ENCODE results near the gene ZCWPW1.

Gene ZCWPW1

GRCh38 chr7:100469227-100470044 lies 40.9 kb upstream of the ZCWPW1 start:
- no peak overlapping the region for H2BK120ac ChIP-seq (ENCODE audit: insufficient read depth, low read length, poor library complexity)
- H3K9ac ChIP-seq (ENCODE audit: low read length) = no peak overlapping the region
- H3K4ac ChIP-seq (ENCODE audit: low read depth, low read length) = no peak overlapping the region
- WGBS (ENCODE audit: extremely low coverage, insufficient coverage, insufficient read length) = no CpG with 5 or more reads among the region's 13 CpGs
- peaks cover 2% of the 10 kb centered on the region for H3K9me3 ChIP-seq (ENCODE audit: insufficient read depth, low read depth, low read length)
- H3K36me3 ChIP-seq (ENCODE audit: control insufficient read depth in 1 of 2, insufficient read depth in 2 of 2, low read length in 2 of 2) = peaks cover 31 to 40% of the 10 kb centered on the region in 2 experiments
- no peak overlapping the region for H2BK5ac ChIP-seq (ENCODE audit: low read depth, low read length, poor library complexity)
- H3K18ac ChIP-seq (ENCODE audit: low read length) = no peak overlapping the region
- H2AFZ ChIP-seq (ENCODE audit: insufficient read depth, low read length, poor library complexity) = no peak overlapping the region
- DNase-seq = peak; percentile 77 to 86
- H4K8ac ChIP-seq (ENCODE audit: low read depth, low read length) = no peak overlapping the region
- no peak overlapping the region for H2BK12ac ChIP-seq (ENCODE audit: low read length)
- H3K4me2 ChIP-seq (ENCODE audit: low read length) = no peak overlapping the region
- no peak overlapping the region for H3K14ac ChIP-seq (ENCODE audit: low read length)
- H4K12ac ChIP-seq (ENCODE audit: low read depth, low read length) = no peak overlapping the region
- H3K79me2 ChIP-seq (ENCODE audit: control insufficient read depth, insufficient read depth, low read length, poor library complexity) = no peaks in the 10 kb centered on the region
- H3K27me3 ChIP-seq (ENCODE audit: insufficient read depth, low read length) = no peaks in the 10 kb centered on the region
- H3K27ac ChIP-seq (ENCODE audit: low read depth, low read length) = no peak overlapping the region
- H3K79me1 ChIP-seq (ENCODE audit: low read length) = no peaks in the 10 kb centered on the region
- no peak overlapping the region for H2AK5ac ChIP-seq (ENCODE audit: low read length)
- H3K4me3 ChIP-seq (ENCODE audit: low read depth, low read length) = no peak overlapping the region
- H3K4me1 ChIP-seq (ENCODE audit: control insufficient read depth in 1 of 2, insufficient read depth in 2 of 2, low read length in 2 of 2) = no peaks in the 10 kb centered on the region
- no peak overlapping the region for H4K91ac ChIP-seq (ENCODE audit: low read depth, low read length)
- H3K23ac ChIP-seq (ENCODE audit: low read length) = no peak overlapping the region

- Histone ChIP-seq H3K18ac (ENCODE audit: low read length) (no peak overlapping the region), H4K91ac (ENCODE audit: low read depth, low read length) (no peak overlapping the region), H3K4me2 (ENCODE audit: low read length) (no peak overlapping the region), H3K9me3 (ENCODE audit: insufficient read depth, low read depth, low read length) (peaks cover 2% of the 10 kb centered on the region), H3K79me2 (ENCODE audit: control insufficient read depth, insufficient read depth, low read length, poor library complexity) (no peaks in the 10 kb centered on the region), H2BK12ac (ENCODE audit: low read length) (no peak overlapping the region), H3K23ac (ENCODE audit: low read length) (no peak overlapping the region), H4K12ac (ENCODE audit: low read depth, low read length) (no peak overlapping the region), H3K27ac (ENCODE audit: low read depth, low read length) (no peak overlapping the region), H2AFZ (ENCODE audit: insufficient read depth, low read length, poor library complexity) (no peak overlapping the region), H3K4me1 (ENCODE audit: control insufficient read depth in 1 of 2, insufficient read depth in 2 of 2, low read length in 2 of 2) (no peaks in the 10 kb centered on the region), H3K27me3 (ENCODE audit: insufficient read depth, low read length) (no peaks in the 10 kb centered on the region), H3K4me3 (ENCODE audit: low read depth, low read length) (no peak overlapping the region), H2BK5ac (ENCODE audit: low read depth, low read length, poor library complexity) (no peak overlapping the region), H4K8ac (ENCODE audit: low read depth, low read length) (no peak overlapping the region), H3K14ac (ENCODE audit: low read length) (no peak overlapping the region), H2BK120ac (ENCODE audit: insufficient read depth, low read length, poor library complexity) (no peak overlapping the region), H3K9ac (ENCODE audit: low read length) (no peak overlapping the region), H3K36me3 (ENCODE audit: control insufficient read depth in 1 of 2, insufficient read depth in 2 of 2, low read length in 2 of 2) (peaks cover 19 to 32% of the 10 kb centered on the region in 2 experiments), H2AK5ac (ENCODE audit: low read length) (no peak overlapping the region), H3K79me1 (ENCODE audit: low read length) (no peaks in the 10 kb centered on the region), H3K4ac (ENCODE audit: low read depth, low read length) (no peak overlapping the region)
- DNase-seq = no peak
- WGBS (ENCODE audit: extremely low coverage, insufficient coverage, insufficient read length) = no CpG with 5 or more reads among the region's 22 CpGs
Measured at GRCh38 chr7:100467638-100468373, 39.3 kb upstream of the ZCWPW1 start.

- no peak overlapping the region for H2AK5ac ChIP-seq (ENCODE audit: low read length)
- no peak overlapping the region for H2AFZ ChIP-seq (ENCODE audit: insufficient read depth, low read length, poor library complexity)
- no peak for DNase-seq
- no peak overlapping the region for H3K18ac ChIP-seq (ENCODE audit: low read length)
- no peak overlapping the region for H3K4me2 ChIP-seq (ENCODE audit: low read length)
- no peak overlapping the region for H4K12ac ChIP-seq (ENCODE audit: low read depth, low read length)
- H3K79me2 ChIP-seq (ENCODE audit: control insufficient read depth, insufficient read depth, low read length, poor library complexity) = no peaks in the 10 kb centered on the region
- H2BK12ac ChIP-seq (ENCODE audit: low read length) = no peak overlapping the region
- no peaks in the 10 kb centered on the region for H3K79me1 ChIP-seq (ENCODE audit: low read length)
- peaks cover 17 to 27% of the 10 kb centered on the region in 2 experiments for H3K36me3 ChIP-seq (ENCODE audit: control insufficient read depth in 1 of 2, insufficient read depth in 2 of 2, low read length in 2 of 2)
- H3K9me3 ChIP-seq (ENCODE audit: insufficient read depth, low read depth, low read length) = peaks cover 2% of the 10 kb centered on the region
- no peak overlapping the region for H4K91ac ChIP-seq (ENCODE audit: low read depth, low read length)
- H2BK120ac ChIP-seq (ENCODE audit: insufficient read depth, low read length, poor library complexity) = no peak overlapping the region
- no peak overlapping the region for H3K23ac ChIP-seq (ENCODE audit: low read length)
- no peak overlapping the region for H3K9ac ChIP-seq (ENCODE audit: low read length)
- H3K4me1 ChIP-seq (ENCODE audit: control insufficient read depth in 1 of 2, insufficient read depth in 2 of 2, low read length in 2 of 2) = no peaks in the 10 kb centered on the region
- H4K8ac ChIP-seq (ENCODE audit: low read depth, low read length) = no peak overlapping the region
- no peak overlapping the region for H3K4ac ChIP-seq (ENCODE audit: low read depth, low read length)
- H3K27ac ChIP-seq (ENCODE audit: low read depth, low read length) = no peak overlapping the region
- no peak overlapping the region for H3K14ac ChIP-seq (ENCODE audit: low read length)
- no CpG with 5 or more reads among the region's 32 CpGs for WGBS (ENCODE audit: extremely low coverage, insufficient coverage, insufficient read length)
- H3K4me3 ChIP-seq (ENCODE audit: low read depth, low read length) = no peak overlapping the region
- H3K27me3 ChIP-seq (ENCODE audit: insufficient read depth, low read length) = no peaks in the 10 kb centered on the region
- H2BK5ac ChIP-seq (ENCODE audit: low read depth, low read length, poor library complexity) = no peak overlapping the region
Measured at GRCh38 chr7:100466653-100467605, 38.4 kb upstream of the ZCWPW1 start.

GRCh38 chr7:100465702-100466311 lies 37.3 kb upstream of the ZCWPW1 start:
- Histone ChIP-seq H3K79me2 (ENCODE audit: control insufficient read depth, insufficient read depth, low read length, poor library complexity) (no peaks in the 10 kb centered on the region), H3K79me1 (ENCODE audit: low read length) (no peaks in the 10 kb centered on the region), H2BK12ac (ENCODE audit: low read length) (no peak overlapping the region), H3K23ac (ENCODE audit: low read length) (no peak overlapping the region), H4K91ac (ENCODE audit: low read depth, low read length) (no peak overlapping the region), H3K36me3 (ENCODE audit: control insufficient read depth in 1 of 2, insufficient read depth in 2 of 2, low read length in 2 of 2) (peaks cover 13 to 23% of the 10 kb centered on the region in 2 experiments), H3K4me3 (ENCODE audit: low read depth, low read length) (no peak overlapping the region), H3K4me1 (ENCODE audit: control insufficient read depth in 1 of 2, insufficient read depth in 2 of 2, low read length in 2 of 2) (no peaks in the 10 kb centered on the region), H2BK120ac (ENCODE audit: insufficient read depth, low read length, poor library complexity) (no peak overlapping the region), H2BK5ac (ENCODE audit: low read depth, low read length, poor library complexity) (no peak overlapping the region), H3K27me3 (ENCODE audit: insufficient read depth, low read length) (no peaks in the 10 kb centered on the region), H3K27ac (ENCODE audit: low read depth, low read length) (no peak overlapping the region), H4K8ac (ENCODE audit: low read depth, low read length) (no peak overlapping the region), H3K9ac (ENCODE audit: low read length) (no peak overlapping the region), H3K14ac (ENCODE audit: low read length) (no peak overlapping the region), H2AFZ (ENCODE audit: insufficient read depth, low read length, poor library complexity) (no peak overlapping the region), H3K9me3 (ENCODE audit: insufficient read depth, low read depth, low read length) (peaks cover 2% of the 10 kb centered on the region), H3K4ac (ENCODE audit: low read depth, low read length) (no peak overlapping the region), H4K12ac (ENCODE audit: low read depth, low read length) (no peak overlapping the region), H3K4me2 (ENCODE audit: low read length) (peak overlapping the region; percentile 16), H3K18ac (ENCODE audit: low read length) (no peak overlapping the region), H2AK5ac (ENCODE audit: low read length) (no peak overlapping the region)
- no peak for DNase-seq
- WGBS (ENCODE audit: extremely low coverage, insufficient coverage, insufficient read length) = no CpG with 5 or more reads among the region's 17 CpGs

All from trophoblast cell (in vitro differentiated cells and primary cell).